ENCODE results near the gene SAFB.
"Not testable (repeated sequence)": the region's sequence is repeated elsewhere in the genome, so short reads cannot be mapped to it uniquely, and the experiment has no call there.

The SAFB gene

GRCh38 chr19:5688262-5688881, 65.5 kb downstream of the SAFB start:
- not testable (repeated sequence) for DNase-seq

- peak; percentile 91 for DNase-seq
Measured at GRCh38 chr19:5690125-5690954, 67.5 kb downstream of the SAFB start, which contains the start of gene RPL36. RPL36 (plus strand) TSS chr19:5690295; CDS start chr19:5690508, 213 bp downstream.

- no peak for DNase-seq
Measured at GRCh38 chr19:5690955-5691821, 68.3 kb downstream of the SAFB start.

GRCh38 chr19:5691822-5692722, 69.2 kb downstream of the SAFB start:
- DNase-seq = no peak

- DNase-seq = no peak
Measured at GRCh38 chr19:5692723-5693194, 69.9 kb downstream of the SAFB start.

- DNase-seq = no peak
Measured at GRCh38 chr19:5693195-5694166, 70.6 kb downstream of the SAFB start.

GRCh38 chr19:5694167-5694955, 71.5 kb downstream of the SAFB start:
- DNase-seq = no peak

- no peak for DNase-seq
Measured at GRCh38 chr19:5694956-5695648, 72.2 kb downstream of the SAFB start.

- DNase-seq = no peak
Measured at GRCh38 chr19:5695649-5696195, 72.8 kb downstream of the SAFB start.

- no peak for DNase-seq
Measured at GRCh38 chr19:5696196-5697021, 73.5 kb downstream of the SAFB start.

- no peak for DNase-seq
Measured at GRCh38 chr19:5697022-5697889, 74.4 kb downstream of the SAFB start.

- no peak for DNase-seq
Measured at GRCh38 chr19:5697890-5698634, 75.2 kb downstream of the SAFB start.

- no peak for DNase-seq
Measured at GRCh38 chr19:5698635-5699422, 75.9 kb downstream of the SAFB start.

GRCh38 chr19:5700455-5701092, 77.7 kb downstream of the SAFB start:
- DNase-seq = no peak

GRCh38 chr19:5702053-5702410, 79.1 kb downstream of the SAFB start:
- DNase-seq = not testable (repeated sequence)

Data from NCI-H1694 treated with DMSO at 0.1 percent for 48 hours (cell line).